ENCODE results near the gene LRRC70.

Gene LRRC70

DNA sequence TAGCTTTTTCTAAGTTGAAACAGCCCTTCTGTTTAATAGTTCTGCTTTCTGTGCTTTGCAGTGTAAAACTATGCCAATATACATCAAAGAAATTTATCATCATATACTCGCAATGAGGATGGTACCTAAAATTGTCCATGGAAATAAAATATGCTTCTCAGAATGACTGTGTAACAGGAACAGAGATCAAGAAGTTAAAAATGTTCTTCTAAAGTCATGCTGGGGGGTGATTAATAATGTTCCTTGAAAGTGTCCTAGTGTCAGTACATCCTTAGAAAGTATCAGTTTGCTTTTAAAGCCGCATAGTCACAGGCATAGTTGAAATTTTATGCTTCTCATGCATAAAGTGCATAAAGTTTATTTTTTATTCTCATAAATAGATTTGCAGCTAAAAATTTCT is 4.0 kb upstream of the LRRC70 start:
- no peak for DNase-seq (ENCODE audit: low read depth, low spot score)
- H3K4me1 ChIP-seq (ENCODE audit: insufficient read depth, insufficient read length), result no peaks in the 10 kb centered on the region
- TF ChIP-seq ZNF274 (IDR thresholded peaks at IDR 0.05; ENCODE audit: low read depth, low read length) (no peak), SUZ12 (IDR thresholded peaks at IDR 0.05; ENCODE audit: extremely low read depth, insufficient read depth, insufficient read length) (no peak), YY1 (IDR thresholded peaks at IDR 0.05; ENCODE audit: insufficient read depth, insufficient read length) (no peak)
- no peaks in the 10 kb centered on the region for H3K9me3 ChIP-seq (ENCODE audit: insufficient read depth, low read length)
- H3K36me3 ChIP-seq (ENCODE audit: insufficient read depth, insufficient read length, low read length), result no peaks in the 10 kb centered on the region
- no peaks in the 10 kb centered on the region for H3K27me3 ChIP-seq (ENCODE audit: insufficient read depth, insufficient read length)
- no peak overlapping the region for H3K9ac ChIP-seq (ENCODE audit: insufficient read length, low read depth)
- H3K4me3 ChIP-seq (ENCODE audit: insufficient read length, low read depth), result no peak overlapping the region

DNA sequence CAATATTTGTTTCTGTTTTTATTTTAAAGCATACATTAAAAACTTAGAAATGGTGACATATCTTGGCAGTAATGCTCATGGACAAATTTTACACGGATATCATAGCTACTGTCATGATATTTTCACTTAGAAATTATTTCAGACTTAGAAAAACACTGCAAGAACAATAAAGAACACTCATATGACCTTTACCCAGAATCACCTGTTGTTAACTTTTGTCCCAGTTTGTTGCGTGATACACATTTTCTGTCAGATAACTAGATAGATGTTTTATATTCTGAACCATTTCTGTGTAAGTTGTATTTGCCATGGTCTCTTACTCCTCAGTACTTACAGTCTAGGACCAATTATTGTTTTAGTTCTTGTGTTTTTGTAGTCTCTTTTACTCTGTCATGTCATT is 3.6 kb upstream of the LRRC70 start:
- H3K9ac ChIP-seq (ENCODE audit: insufficient read length, low read depth), result no peak overlapping the region
- no peaks in the 10 kb centered on the region for H3K27me3 ChIP-seq (ENCODE audit: insufficient read depth, insufficient read length)
- no peaks in the 10 kb centered on the region for H3K9me3 ChIP-seq (ENCODE audit: insufficient read depth, low read length)
- TF ChIP-seq ZNF274 (IDR thresholded peaks at IDR 0.05; ENCODE audit: low read depth, low read length) (no peak), YY1 (IDR thresholded peaks at IDR 0.05; ENCODE audit: insufficient read depth, insufficient read length) (no peak), SUZ12 (IDR thresholded peaks at IDR 0.05; ENCODE audit: extremely low read depth, insufficient read depth, insufficient read length) (no peak)
- H3K4me3 ChIP-seq (ENCODE audit: insufficient read length, low read depth), result no peak overlapping the region
- DNase-seq (ENCODE audit: low read depth, low spot score), result no peak
- no peaks in the 10 kb centered on the region for H3K4me1 ChIP-seq (ENCODE audit: insufficient read depth, insufficient read length)
- no peaks in the 10 kb centered on the region for H3K36me3 ChIP-seq (ENCODE audit: insufficient read depth, insufficient read length, low read length)

- TF ChIP-seq ZNF274 (IDR thresholded peaks at IDR 0.05; ENCODE audit: low read depth, low read length) (no peak), YY1 (IDR thresholded peaks at IDR 0.05; ENCODE audit: insufficient read depth, insufficient read length) (no peak), SUZ12 (IDR thresholded peaks at IDR 0.05; ENCODE audit: extremely low read depth, insufficient read depth, insufficient read length) (no peak)
Observed at GRCh38 chr5:62575489-62575888, 3.1 kb upstream of the LRRC70 start.

DNA sequence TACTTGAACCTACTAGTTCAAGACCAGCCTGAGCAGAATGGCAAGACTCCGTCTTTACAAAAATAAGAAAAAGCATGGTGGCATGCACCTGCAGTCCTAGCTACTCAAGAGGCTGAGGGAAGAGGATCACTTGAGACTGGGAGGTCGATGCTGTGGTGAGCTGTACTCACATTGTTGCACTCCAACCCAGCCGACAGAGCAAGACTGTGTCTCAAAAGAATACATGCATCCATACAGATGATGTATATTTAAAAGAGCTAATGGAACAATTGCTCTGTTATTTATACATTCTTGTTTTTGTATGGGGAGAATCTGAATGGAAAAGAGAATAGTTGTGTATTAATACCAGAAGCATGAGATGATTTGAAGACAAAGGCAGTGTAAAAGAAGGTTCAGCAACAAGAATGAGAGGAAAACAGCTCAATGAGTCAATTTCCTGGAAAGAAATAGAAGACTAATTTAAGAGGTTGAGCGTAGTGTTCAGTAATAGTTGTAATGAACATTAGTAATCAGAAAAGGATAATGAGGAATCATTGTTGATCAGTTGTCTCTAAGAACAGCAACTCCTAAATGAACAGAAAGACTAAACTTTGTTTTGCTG is 1.9 kb upstream of the LRRC70 start:
- Histone ChIP-seq H3K27me3 (ENCODE audit: insufficient read depth, insufficient read length) (no peaks in the 10 kb centered on the region), H3K4me3 (ENCODE audit: insufficient read length, low read depth) (no peak overlapping the region), H3K4me1 (ENCODE audit: insufficient read depth, insufficient read length) (no peaks in the 10 kb centered on the region), H3K9me3 (ENCODE audit: insufficient read depth, low read length) (no peaks in the 10 kb centered on the region), H3K36me3 (ENCODE audit: insufficient read depth, insufficient read length, low read length) (peaks cover 2% of the 10 kb centered on the region), H3K9ac (ENCODE audit: insufficient read length, low read depth) (no peak overlapping the region)
- TF ChIP-seq ZNF274 (IDR thresholded peaks at IDR 0.05; ENCODE audit: low read depth, low read length) (no peak), SUZ12 (IDR thresholded peaks at IDR 0.05; ENCODE audit: extremely low read depth, insufficient read depth, insufficient read length) (no peak), YY1 (IDR thresholded peaks at IDR 0.05; ENCODE audit: insufficient read depth, insufficient read length) (no peak)
- no peak for DNase-seq (ENCODE audit: low read depth, low spot score)

More at GRCh38 chr5:62575489-62575888, 3.1 kb upstream of the LRRC70 start:
- no peaks in the 10 kb centered on the region for H3K9me3 ChIP-seq (ENCODE audit: insufficient read depth, low read length)
- no peak for DNase-seq (ENCODE audit: low read depth, low spot score)
- H3K4me1 ChIP-seq (ENCODE audit: insufficient read depth, insufficient read length), result no peaks in the 10 kb centered on the region
- H3K36me3 ChIP-seq (ENCODE audit: insufficient read depth, insufficient read length, low read length), result peaks cover under 1% of the 10 kb centered on the region
- H3K9ac ChIP-seq (ENCODE audit: insufficient read length, low read depth), result no peak overlapping the region
- no peaks in the 10 kb centered on the region for H3K27me3 ChIP-seq (ENCODE audit: insufficient read depth, insufficient read length)
- H3K4me3 ChIP-seq (ENCODE audit: insufficient read length, low read depth), result no peak overlapping the region

DNA sequence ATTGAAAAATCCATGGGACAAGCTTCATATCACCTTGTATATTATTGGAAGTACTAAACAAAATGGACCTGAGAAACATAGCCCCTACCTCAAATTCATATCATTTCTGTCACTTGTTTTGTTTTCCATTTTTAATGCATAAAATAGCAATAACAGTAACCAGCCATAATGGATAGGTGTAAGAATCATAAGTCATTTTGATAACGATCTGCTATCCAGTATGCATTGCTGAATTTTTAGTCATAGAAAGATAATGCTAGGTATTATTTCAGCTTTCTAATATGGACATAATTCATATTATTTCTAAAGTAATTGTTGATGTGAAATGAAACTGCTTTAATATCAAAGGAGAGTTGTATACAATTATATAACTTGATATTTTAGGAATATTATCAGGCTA is 1.1 kb upstream of the LRRC70 start:
- Histone ChIP-seq H3K4me3 (ENCODE audit: insufficient read length, low read depth) (no peak overlapping the region), H3K36me3 (ENCODE audit: insufficient read depth, insufficient read length, low read length) (peaks cover 2% of the 10 kb centered on the region), H3K27me3 (ENCODE audit: insufficient read depth, insufficient read length) (no peaks in the 10 kb centered on the region), H3K4me1 (ENCODE audit: insufficient read depth, insufficient read length) (no peaks in the 10 kb centered on the region), H3K9ac (ENCODE audit: insufficient read length, low read depth) (no peak overlapping the region), H3K9me3 (ENCODE audit: insufficient read depth, low read length) (no peaks in the 10 kb centered on the region)
- no peak for DNase-seq (ENCODE audit: low read depth, low spot score)
- TF ChIP-seq SUZ12 (IDR thresholded peaks at IDR 0.05; ENCODE audit: extremely low read depth, insufficient read depth, insufficient read length) (no peak), ZNF274 (IDR thresholded peaks at IDR 0.05; ENCODE audit: low read depth, low read length) (no peak), YY1 (IDR thresholded peaks at IDR 0.05; ENCODE audit: insufficient read depth, insufficient read length) (no peak)

DNA sequence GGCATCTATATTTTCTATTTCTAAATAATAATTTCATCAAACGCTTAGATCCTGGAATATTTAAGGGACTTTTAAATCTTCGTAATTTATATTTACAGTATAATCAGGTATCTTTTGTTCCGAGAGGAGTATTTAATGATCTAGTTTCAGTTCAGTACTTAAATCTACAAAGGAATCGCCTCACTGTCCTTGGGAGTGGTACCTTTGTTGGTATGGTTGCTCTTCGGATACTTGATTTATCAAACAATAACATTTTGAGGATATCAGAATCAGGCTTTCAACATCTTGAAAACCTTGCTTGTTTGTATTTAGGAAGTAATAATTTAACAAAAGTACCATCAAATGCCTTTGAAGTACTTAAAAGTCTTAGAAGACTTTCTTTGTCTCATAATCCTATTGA is 1.1 kb downstream of the LRRC70 start:
- Histone ChIP-seq H3K4me1 (ENCODE audit: insufficient read depth, insufficient read length) (no peaks in the 10 kb centered on the region), H3K9me3 (ENCODE audit: insufficient read depth, low read length) (no peaks in the 10 kb centered on the region), H3K9ac (ENCODE audit: insufficient read length, low read depth) (no peak overlapping the region), H3K36me3 (ENCODE audit: insufficient read depth, insufficient read length, low read length) (peaks cover 2% of the 10 kb centered on the region), H3K4me3 (ENCODE audit: insufficient read length, low read depth) (no peak overlapping the region), H3K27me3 (ENCODE audit: insufficient read depth, insufficient read length) (no peaks in the 10 kb centered on the region)
- no peak for DNase-seq (ENCODE audit: low read depth, low spot score)
- no peak for TF ChIP-seq YY1 (IDR thresholded peaks at IDR 0.05; ENCODE audit: insufficient read depth, insufficient read length)
- no peak for TF ChIP-seq SUZ12 (IDR thresholded peaks at IDR 0.05; ENCODE audit: extremely low read depth, insufficient read depth, insufficient read length)
- no peak for TF ChIP-seq ZNF274 (IDR thresholded peaks at IDR 0.05; ENCODE audit: low read depth, low read length)

DNA sequence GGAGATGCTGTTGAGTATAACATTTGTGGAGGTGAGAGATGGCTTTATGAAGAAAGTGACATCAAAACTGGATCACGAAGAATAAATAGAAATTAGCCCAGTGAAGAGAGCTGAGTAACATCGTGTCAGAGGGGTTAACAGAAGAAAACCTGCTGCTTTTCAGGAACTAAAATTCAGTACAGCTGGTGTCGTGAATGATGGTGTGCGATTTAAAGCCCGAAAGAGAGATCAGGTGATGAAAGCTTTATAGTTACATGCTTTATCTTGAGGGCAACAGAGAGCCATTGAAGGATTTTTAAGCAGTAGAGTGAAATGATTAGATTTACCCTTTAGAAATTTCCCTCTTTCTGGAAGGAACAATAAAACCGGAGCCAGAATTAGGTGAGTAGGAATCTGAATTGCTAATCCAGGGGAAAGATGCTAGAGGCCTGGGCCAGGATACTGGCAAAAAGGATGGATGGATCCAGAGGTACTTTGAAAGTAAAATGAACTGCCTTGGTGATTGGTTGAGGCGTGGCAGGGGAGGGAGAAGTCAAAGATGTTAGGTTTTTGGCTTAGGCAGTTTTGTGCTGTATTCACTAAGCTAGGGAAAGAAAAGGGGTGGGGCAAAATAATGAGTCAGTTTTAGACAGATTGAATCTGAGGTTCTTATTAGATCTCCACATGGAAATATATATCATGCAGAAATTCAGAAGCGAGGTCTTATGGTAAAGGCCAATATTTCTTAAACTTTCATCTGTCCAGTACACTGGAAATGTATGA is 3.4 kb downstream of the LRRC70 start:
- Histone ChIP-seq H3K27me3 (ENCODE audit: insufficient read depth, insufficient read length) (no peaks in the 10 kb centered on the region), H3K4me3 (ENCODE audit: insufficient read length, low read depth) (no peak overlapping the region), H3K9me3 (ENCODE audit: insufficient read depth, low read length) (no peaks in the 10 kb centered on the region), H3K9ac (ENCODE audit: insufficient read length, low read depth) (no peak overlapping the region), H3K36me3 (ENCODE audit: insufficient read depth, insufficient read length, low read length) (peaks cover 2% of the 10 kb centered on the region), H3K4me1 (ENCODE audit: insufficient read depth, insufficient read length) (no peaks in the 10 kb centered on the region)
- no peak for DNase-seq (ENCODE audit: low read depth, low spot score)
- TF ChIP-seq YY1 (IDR thresholded peaks at IDR 0.05; ENCODE audit: insufficient read depth, insufficient read length), result no peak
- no peak for TF ChIP-seq ZNF274 (IDR thresholded peaks at IDR 0.05; ENCODE audit: low read depth, low read length)
- TF ChIP-seq SUZ12 (IDR thresholded peaks at IDR 0.05; ENCODE audit: extremely low read depth, insufficient read depth, insufficient read length), result no peak
